ENCODE measurements around the gene KRT82.
"Not testable (repeated sequence)": the region's sequence is repeated elsewhere in the genome, so short reads cannot be mapped to it uniquely, and the experiment has no call there.

The KRT82 gene

DNA sequence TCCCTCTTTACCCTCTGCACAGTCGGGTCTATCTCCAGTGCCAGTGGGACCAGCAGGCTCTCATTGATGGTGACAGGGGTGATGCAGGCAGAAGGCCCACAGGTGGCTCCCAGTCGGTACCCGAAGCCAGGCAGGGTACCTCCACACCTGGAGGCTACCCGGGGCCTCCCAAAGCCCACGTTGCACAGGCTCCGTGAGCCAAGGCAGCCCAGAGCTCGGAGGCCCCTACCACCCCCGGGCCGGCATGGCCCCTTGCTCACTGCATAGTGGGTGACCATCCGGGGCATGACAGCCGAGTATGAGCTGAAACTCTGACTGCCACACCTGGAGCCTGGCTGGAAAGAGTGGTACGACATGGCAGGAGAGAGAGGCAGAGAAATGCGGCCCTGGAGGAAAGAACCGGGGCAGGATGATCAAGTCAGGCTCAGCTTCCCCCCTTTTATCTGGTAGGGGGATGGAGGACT, at the start of gene KRT82:
KRT82 (minus strand) TSS at position 414 of the 464 bp plus-strand sequence; CDS start at position 356, 58 bp downstream.
- DNase-seq, result no peak

DNA sequence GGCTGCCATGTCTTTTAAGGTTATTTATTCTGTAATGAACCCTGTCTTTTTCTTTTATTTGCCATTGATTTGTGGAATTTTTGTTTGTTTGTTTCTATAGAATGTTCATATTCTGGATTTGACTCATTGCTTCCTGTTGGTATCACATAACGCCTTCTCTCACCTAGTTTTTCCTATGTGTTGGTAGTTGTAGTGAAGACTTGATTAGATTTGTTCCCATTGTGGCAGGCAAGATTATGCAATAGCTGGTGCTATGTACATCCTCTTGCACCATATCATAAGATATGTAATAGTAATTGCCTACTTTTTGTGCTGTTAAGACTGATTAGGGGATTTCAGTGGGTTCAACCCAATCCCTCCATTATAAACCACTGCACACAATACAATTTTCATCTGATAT, 49.7 kb upstream of the KRT82 start:
- no peak for DNase-seq

DNA sequence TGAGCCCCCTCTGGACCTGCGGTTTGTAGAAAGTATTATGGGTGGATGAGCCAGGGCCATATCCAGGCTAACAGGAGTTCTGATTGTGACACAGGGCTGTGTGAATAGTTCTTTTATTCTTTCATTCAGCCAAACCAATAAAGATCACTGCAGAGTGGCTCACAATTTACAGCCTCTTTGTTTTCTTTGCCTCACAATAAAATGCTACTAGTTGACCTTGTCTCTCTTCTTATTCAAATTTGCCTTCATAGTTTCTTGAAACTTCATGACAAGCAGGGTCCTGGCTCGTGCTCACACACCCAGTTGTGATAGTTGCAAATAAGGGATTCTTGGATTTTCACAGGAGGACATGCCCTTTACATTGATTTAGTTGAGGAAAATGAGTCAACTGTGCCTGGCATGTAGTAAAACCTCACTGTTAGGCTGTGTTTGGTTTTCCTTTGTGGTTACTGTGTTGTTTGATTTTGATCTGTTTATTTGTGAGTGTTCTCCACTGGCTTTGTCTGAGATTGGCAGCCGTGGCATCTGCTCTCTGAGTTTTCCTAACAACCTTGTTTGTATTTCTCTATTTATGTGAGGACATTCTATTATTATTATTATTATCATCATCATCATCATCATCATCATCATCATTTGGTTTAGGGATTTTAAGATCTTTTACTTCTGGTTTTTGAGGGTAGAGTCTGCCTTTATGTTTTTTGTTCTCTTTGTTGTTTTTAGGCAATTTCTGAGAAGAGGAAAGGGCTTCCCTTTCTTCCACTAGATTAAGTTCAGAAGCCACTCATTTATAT, 48.5 kb upstream of the KRT82 start:
- no peak for DNase-seq

DNA sequence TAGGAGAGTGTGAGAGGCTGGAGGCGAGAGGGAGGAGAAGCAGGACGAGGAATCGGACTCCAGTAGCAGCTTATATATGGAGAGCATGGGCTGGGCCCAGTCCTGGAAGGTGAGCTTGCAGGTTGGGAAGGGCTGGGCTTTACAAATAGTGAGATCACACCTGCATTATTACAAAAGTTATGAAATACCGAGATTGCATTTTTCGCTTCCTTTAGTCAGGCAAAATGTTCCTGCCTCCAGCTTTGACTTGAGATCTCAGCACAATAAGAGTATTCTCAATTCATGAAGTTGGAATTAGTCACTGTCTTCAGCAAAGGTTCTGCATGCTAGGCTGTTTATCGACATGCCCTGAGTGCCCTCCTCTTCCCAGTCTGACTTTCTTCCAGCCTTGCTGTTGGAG, 46.0 kb upstream of the KRT82 start, which contains the start of gene KRT6B:
KRT6B (minus strand) TSS at position 46 of the 400 bp plus-strand sequence. CDS start 68 bp downstream, outside the sequence.
- DNase-seq, result no peak

DNA sequence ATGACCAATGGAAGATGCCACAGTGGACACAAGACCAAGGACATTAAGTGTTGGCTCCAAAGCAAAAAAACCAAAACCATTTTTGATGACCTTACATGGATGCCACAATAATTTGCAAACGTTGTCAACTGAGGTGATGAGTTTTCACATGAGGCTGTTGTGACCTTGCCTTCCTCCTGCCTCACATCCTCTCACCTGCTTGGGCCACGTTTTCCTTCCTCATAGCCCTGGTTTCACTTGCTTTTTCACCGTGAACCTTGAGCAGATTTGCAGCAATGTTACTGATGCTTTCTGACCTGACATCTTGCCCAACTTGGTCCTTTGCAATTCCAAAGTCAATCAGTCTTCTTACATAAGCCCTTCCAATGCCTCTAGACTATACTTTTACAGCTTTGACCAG, 42.1 kb upstream of the KRT82 start:
- DNase-seq, result no peak

DNA sequence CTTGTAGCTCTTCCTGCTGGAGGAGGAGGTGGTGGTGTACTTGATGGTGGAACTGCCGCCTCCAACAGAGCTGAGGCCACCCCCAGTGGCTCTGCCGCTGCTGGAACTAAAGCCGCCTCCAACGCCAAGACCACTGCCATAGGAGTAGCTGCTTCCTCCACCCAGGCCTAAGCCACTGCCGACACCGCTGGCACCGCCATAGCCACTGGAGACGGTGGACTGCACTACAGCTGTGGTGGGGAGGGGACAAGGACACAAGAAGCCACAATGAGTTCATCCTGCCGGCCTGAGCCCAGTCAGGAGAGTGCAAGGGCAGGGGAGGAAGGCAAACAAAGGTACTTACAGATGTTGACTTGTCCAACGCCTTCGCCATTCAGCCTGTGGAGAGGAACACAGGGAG, 41.1 kb upstream of the KRT82 start:
- not testable (repeated sequence) for DNase-seq

DNA sequence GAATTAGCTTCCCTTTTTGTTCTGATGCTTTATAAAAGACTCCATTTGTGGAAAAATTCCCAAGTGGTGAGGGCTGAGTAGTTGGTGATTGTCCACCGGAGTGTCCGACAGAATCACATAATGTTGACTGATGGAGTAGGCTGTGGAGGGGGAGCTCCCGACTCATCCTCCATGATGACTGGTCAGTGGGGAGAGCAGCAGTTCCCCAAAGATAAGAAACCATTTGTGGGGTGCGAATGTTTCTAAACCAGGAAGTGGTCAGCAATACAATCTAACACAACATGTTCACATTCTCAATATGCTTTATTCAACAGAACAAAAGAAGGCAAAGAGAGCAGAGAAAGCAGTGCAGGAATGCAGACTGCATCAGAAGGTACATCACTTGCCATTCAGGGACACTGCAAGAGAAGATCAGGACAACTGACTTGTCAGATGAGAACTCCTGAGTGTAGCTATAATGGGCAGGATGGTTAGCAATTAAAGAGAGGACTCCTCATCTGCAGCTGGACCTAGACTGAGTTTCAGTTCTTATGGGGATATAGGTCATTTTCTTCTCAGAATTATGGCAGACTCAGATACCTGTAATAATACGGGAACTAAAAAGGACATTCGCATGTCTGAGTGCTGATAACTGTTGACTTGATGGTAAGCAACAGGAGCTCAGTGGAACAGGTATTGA, 40.4 kb upstream of the KRT82 start:
- DNase-seq, result no peak

DNA sequence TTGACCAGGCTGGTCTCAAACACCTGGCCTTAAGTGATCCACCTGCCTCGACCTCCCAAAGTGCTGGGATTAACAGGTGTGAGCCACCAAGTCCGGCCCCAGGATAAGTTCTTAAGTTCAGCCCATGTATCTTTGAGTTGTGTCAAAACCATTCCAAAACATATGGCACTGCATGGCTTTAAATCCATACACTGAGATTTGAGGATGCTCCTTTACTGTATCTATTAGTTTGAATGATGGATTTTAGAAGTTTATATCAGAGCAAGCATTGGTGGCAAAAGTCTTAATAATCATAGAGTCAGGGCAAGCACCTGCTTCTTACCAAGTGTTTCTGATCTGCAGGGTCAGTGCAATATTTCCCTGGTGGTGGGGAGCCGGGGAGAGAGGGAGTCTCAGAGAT, 39.7 kb upstream of the KRT82 start:
- DNase-seq, result no peak

DNA sequence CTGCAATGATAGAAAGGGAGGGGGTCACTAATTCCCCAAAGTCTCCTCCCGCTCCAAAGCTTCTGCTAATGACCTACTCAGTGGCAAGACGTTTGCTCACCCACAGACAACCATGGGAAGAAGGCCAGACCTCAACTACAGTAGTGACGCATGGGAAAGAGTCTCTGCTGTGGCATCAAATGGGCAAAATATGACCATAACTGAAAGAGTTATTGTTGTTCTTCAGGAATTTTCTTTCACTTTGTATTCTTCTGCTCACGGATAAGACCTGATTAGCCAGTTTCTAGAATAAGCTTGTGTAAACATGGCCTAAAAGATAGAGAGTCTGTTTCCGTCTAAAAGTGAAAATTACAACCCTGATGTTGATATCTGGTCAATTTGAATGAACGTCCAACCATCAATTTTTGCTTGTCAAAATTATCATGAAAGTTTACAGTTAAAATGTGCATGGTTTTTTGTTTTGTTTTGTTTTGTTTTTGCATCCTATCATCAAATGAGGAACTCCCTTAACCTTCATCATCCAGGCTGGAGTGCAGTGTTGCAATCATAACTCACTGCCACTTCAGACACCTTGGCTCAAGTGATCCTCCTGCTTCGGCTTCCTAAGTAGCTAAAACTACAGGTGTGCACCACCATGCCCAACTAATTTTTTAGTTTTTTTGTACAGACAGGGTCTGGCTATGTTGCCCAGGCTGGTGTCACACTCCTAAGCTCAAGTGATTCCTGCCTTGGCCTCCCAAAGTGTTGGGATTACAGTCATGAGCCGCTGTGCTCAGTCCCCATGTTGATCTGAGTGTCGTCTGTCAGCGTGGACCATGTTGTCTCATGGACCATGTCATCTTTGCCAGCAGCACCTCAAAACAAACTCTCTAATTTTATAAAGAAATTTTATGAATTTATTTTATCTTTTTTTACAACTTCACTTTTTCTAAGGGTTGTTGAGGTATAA, 38.8 kb upstream of the KRT82 start:
- DNase-seq, result no peak

DNA sequence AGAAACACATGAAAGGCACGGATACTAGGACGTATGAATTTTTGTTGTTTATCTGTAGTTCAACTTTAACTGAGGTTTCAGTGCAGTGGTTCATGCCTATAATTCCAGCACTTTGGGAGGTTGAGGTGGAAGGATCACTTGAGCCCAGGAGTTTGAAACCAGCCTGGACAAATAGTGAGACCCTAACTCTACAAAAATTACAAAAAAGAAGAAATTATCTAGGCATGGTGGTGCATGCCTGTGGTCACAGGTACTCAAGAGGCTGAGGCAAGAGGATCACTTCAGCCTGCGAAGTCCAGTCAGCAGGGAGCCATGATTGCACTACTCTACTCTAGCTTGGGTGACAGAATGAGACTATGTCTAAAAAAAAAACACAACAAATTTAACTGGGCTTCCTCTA, 37.8 kb upstream of the KRT82 start:
- no peak for DNase-seq

DNA sequence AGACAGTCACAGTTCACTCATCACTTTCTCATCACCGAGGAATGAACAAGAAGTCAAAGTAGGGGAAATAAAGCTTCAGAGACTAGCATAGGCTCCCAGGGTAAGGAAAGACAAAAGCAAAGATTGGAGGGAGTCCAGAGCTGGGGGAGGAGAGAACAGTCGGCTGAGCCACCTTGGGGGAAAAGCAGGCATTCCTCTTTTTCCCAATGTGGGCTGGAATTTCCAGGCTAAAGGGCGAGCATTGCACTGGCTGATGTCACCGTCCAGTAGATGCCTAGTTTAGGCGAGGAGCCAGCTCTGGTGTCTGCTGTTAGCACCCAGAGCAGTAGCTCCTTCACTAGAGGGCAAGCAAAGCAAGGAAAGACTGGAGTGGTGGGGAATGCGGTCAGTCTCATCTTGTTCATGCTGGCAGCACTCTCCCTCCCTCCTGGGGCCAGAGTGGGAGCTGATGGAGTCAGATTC, 36.5 kb upstream of the KRT82 start:
- DNase-seq, result no peak

DNA sequence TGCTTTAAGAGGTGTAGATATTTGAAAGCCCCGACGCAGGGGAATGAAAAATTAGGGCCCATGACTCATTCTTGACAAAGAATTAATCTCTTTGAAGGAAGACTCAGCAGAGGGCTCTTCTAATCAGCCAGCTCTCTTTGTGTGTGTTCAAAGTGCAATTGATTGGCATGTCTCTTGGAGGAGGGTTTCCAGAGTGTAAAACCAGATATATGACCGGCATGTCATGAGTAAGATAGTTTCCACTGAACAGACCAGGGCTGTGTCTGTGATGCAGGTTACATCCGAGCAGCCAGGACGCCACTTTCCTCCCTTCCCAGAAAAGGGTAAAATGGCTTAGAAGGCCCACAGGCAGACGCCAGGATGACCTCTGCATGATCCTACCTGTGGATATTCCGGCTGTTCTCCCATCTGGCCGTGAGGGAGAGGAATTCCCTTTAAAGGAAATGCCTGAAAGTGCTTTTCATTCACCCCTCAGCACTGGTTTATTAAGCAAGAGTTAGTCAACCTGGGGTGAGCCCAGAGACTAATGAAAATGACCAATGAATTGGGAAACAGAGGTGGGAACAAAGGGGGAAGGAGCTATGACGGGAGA, 35.3 kb upstream of the KRT82 start:
- no peak for DNase-seq

DNA sequence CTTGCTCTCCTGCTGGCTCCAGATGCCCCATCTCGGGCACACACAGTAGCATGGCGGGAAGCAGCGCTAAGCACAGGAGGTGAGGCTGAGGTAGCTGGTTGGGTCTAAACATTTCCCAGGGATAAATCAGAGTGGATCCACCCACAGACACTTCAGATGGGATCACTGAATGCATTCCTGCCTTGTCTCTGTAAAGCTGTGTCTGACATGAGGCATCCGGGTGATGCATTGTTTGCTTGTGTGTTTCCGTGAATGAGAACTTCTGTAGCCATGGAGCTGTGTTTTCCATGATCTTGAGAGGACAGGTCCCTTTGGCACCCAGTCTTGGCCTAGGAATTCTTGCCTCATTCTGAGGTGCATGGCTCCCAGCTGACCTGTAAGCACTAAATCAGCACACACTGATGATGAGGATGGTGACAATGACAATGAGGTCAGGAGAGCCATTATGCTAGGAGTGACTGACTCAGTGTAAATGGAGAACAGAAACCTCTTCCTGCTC, 34.7 kb upstream of the KRT82 start:
- no peak for DNase-seq

DNA sequence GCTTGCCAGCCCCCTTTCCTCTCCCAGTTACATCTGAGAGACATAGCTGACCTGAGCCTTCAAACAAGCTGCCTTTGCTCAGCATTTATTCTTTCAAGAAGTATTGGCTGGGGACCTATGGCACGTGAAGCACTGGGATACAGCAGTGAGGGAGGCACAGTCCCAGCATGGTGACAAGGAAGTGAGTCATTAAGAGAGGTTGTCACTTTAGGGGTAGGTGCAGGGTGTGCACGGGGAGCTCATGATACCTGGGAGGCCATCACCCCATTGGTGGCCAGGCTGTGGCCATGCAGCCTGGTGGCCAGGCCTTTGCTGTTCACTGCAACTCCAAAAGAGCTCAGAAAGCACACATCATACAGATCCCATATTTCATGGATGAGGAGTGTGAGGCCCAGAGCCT, 33.7 kb upstream of the KRT82 start:
- no peak for DNase-seq

DNA sequence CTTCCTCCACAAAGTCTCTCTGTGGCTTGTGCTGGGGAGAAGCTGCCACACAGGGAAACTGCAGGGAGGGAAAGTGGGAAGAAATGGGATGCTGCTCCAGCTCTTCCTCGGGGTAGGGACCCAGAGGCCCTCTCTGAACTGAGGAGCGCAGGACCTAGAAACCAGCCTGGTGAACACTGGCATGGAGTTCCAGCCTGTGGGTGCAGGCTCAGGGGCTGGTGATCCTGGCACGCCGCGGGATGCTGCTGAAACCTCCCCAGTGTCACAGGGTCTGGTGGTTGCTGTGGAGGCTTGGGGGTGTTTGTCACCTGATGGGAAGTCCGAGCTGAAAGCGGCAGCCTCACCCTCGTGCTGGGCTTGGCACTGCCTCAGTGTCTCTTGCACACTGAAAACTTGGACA, 33.3 kb upstream of the KRT82 start:
- no peak for DNase-seq

DNA sequence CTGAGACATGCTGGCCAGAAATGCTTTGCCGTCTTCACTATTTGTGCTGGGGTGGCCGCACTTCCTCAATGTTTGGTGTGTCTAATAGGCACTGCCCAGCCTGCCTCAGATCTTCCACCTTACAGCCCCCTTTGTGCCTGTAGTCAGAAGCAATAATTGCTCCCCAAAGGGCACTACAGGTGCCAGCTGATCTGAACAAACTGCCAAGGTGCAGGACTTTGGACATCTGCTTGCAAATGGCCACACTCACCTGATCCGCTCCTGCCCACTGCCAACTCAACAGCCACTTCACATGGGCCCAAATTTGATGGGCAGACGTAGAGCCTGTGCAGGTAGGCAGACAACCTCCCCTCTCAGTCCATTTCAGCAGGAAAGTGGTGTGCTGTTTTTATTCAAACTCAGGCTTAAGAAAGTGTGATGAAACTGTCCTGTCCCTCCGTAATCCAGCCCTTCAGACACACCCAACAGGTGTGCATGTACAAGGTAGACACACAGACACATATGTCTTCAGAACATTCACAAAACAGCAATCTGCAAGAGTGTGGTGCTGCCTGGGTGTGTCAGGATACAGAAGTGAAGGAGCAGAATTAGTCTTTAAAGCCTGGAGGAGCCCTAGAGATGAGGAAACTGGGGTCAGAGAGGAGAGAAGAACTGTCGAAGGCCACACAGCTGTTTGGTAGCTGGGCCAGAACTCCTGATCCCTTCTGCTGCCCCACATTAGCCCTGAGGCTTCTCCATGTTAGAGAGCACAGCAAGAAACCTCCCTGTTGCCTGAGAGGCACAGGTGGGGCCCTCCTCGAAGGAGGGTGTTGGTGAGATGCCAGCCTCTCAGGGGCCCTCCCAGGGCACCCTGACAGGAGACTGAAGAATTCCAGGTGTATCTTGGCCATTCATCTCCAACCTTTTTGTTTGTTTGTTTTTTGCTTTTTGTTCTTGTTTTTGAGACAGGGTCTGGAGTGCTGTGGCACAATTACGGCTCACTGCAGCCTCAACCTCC, 32.5 kb upstream of the KRT82 start:
- no peak for DNase-seq

DNA sequence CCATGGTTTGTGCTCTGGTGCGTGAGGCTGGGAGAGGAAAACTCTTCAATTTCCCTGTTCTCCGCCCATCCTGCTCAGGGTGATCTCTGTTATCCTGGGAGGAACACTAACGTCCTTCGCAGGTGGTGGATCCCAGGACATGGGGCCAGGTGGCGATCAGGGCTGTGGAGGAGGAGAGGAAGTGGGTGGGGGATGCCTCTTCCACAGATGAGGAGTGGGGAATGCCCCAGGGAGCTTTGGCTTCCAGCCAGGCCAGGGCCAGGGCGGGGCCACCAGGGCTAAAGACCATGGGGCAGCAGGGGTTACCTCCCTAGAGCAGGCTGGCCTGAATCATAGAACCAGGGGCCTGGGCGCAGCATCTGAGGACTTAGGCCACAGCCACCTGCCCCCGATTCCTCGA, 31.4 kb upstream of the KRT82 start:
- DNase-seq, result no peak

DNA sequence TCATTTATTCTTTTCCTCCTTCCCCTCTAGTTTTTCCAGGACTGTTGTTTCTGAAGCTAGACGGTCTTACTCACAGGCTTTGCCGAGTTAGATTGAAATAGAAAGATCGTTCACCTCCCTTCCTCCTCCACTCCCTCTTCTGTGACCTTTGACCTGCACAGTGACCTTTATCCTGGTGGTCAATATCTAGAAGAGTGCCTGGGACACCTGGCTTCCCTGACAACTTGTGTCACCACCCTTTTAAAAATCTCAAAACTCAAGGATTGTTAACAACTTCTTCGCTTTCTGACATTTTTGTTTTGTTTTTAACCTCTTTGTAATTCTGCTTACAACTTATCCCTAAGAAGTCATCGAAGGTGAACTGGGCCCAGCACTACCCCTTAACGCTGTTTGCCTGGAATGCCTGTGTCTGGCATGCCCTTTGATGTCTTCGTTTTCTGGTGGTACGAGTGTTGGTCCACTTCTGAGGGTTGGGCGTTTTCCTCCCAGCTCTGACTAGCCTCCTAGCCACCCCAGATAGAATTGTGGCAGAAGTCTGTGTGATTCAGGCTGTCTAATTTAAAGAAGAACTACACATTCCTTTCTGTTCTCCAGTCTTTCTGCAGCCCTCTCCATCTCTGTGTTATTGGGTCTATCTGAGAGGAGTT, 30.8 kb upstream of the KRT82 start:
- DNase-seq, result no peak

DNA sequence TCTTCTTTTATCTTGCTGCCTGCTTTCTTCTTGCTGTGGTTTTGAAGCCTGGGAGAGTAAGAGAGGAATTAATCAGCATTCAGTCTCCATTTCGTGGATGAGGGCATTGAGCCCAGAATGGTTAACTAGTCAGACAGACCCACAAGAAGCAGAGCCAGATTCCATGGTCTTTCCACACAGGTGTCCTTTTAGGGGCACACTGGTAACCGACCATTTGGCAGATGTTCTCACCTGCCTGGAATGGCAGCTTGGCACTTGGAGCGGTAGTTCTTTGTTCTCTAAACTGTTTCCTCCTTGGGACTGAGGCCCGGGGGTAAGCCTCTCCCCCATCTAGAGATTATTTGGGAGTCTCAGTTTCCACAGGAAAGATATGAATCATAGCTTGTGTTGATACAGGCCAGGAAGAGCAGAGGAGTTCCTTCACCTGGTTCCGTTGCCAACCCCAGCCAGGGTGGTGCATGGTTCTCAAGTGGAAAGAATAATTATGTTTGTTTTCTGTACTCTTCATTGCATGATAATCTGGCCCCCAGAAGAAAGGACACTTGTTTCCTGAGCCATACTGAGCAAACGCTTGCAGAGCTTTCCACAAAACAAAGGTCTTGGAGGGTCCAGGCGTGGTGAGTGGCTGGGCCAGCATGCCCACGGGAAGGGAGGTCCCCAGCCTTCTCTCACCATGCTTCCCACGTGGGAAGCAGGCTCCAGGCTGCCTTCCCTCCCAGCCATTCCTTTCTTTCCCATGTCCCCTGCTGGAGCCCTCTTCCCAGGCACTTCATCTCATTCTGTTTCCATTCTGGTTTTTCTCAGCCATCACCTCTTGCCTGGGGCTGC, 30.1 kb upstream of the KRT82 start:
- DNase-seq, result no peak

DNA sequence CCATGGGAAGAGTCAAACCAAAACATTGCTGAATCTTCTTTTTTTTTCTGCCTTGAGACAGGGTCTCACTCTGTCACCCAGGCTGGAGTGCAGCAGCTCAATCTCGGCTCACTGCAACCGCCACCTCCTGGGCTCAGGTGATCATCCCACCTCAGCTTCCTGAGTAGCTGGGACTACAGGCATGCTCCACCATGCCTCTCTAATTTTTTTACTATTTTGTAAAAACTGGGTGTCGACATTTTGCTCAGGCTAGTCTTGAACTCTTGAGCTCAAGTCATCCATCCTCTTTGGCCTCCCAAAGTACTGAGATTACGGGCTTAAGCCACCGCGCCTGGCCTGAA, 29.5 kb upstream of the KRT82 start:
- no peak for DNase-seq
